Activated gamma-delta T cell (primary cell): ENCODE results near the gene SRP72.
A peak's percentile ranks its signal among the peaks of the same experiment; 100 is the strongest.

Experiments used
- DNase-seq: peaks from one replicate; lab custom pipeline; 2025; lab: John Stamatoyannopoulos, UW

SRP72 gene

DNA sequence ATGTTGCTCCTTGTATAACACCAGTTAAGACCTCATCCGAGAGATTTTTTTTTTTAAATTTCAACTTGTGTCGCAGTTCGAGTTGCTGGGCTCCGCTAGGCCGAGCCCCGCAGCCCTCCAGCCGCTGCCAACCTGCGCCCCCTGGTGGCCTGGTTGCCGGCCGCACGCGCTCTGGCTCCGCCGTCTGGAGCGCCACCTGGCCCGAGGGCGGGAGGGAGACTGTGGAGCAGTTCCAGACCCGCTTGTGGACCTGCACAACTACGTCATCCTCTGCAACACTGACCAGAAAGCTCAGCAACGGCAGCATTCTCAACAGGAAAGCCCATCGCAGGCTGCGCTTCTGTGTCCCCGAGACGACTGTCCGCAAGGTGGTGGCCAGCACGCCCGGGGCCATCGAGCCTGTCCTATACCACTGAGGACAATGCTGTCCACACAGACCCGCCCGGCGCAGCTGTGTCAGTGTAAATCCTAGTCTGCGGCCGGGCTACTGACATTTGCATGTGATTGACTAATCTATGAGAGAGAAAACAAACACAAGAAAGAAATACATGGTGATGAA, 77.2 kb downstream of the SRP72 start:
- DNase-seq, result peak; percentile 61

DNA sequence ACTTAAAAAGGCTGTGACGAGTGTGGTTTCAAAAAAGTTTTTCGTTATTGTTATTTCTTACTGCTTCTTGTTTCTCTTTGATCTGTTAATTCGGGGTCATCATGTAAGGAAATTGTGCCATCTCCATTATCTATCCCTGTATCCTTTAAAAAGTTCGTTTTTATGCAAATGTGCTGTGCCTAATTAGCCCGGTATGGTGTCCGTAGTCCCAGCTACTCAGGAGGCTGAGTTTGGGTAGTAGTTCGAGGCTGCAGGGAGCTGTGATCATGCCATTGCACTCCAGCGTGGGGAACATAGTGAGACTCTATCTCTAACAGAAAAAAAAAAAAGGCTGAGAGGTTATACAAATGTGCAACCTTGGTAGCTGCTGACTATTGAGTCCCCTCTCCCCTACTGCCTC, 83.2 kb downstream of the SRP72 start:
- no peak for DNase-seq

DNA sequence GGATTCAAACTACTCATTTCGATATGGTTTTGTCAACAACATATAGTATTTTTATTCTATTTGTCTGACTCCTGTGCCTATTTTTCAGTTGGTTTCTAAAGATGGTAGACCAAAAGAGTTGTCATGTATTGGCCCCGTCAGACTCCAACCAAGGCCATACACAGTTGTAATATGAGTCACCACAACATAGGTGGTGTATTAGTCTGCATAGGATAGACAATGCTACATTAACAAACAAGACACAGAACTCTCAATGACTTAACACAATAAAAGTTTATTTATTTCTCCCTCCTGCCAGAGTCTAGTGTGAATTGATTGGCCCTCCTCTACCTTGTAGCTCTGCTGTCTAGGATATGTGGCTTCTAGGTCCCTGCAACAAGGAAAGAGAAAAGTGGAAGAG, 84.1 kb downstream of the SRP72 start:
- DNase-seq, result no peak

DNA sequence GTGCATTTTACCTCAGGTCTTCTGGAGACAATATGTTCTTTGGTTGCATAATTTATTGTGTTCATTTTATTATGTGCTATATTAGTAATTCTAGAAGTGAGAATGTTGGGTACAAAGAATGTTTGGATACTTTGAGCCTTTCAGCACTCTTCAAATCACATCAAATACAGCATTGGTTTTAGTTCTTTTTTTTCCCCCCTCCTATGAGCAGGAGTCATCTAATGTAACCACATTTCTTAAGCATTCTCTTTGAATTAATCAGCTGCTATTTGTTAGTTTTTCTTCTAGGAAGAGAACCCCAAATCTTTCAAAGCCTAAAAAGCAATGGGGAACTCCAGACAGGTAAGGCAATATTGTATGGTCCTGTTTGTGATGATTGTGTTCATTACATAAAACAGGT, 84.9 kb downstream of the SRP72 start:
- no peak for DNase-seq
